GM23338 (cell line): ENCODE measurements around the gene E2F6. TPM values are rescaled to one million over a fixed set of nuclear protein-coding genes. Genes with fewer than 3 reads are reported as not detected.

Experiments
- ATAC-seq: fragments of 200-7000 bp; cut with Tn5 transposase; 3 replicates; pipeline ENCODE4 v1.9.1; 2020
- DNase-seq: peaks from one replicate; pipeline ENCODE4 v3.0.0-alpha.2; 2015; ENCODE audit warnings: low spot score
- H2AFZ ChIP-seq: fragments of 200-600 bp; sonication (generic); 2 replicates; pipeline ENCODE4 v1.8.0; 2016; ENCODE audit warnings: antibody characterized with exemption, mild to moderate bottlenecking, moderate library complexity
- H3F3A ChIP-seq: fragments of 200-600 bp; sonication (generic); replicated peaks from 2 replicates; pipeline ENCODE4 v1.8.0; 2017; ENCODE audit warnings: antibody characterized with exemption, mixed run types, low read depth
- H3K27ac ChIP-seq: fragments of 200-600 bp; sonication (generic); 2 replicates; pipeline ENCODE4 v1.6.1; 2016; ENCODE audit warnings: low read depth
- H3K27me3 ChIP-seq: fragments of 200-600 bp; sonication (generic); 2 replicates; pipeline ENCODE4 v1.8.0; 2016; ENCODE audit warnings: mild to moderate bottlenecking, mixed run types, moderate library complexity; ENCODE audit not compliant: insufficient read depth
- H3K36me3 ChIP-seq: fragments of 200-600 bp; sonication (generic); 2 replicates; pipeline ENCODE4 v1.8.0; 2016; ENCODE audit warnings: mild to moderate bottlenecking; ENCODE audit not compliant: insufficient read depth
- H3K4me1 ChIP-seq: fragments of 200-600 bp; sonication (generic); 2 replicates; pipeline ENCODE4 v1.8.0; 2016; ENCODE audit warnings: mild to moderate bottlenecking, moderate library complexity; ENCODE audit not compliant: insufficient read depth
- H3K4me2 ChIP-seq: fragments of 200-600 bp; sonication (generic); 2 replicates; pipeline ENCODE4 v1.7.1; 2017; ENCODE audit warnings: mixed run types
- H3K4me3 ChIP-seq: fragments of 200-600 bp; sonication (generic); 2 replicates; pipeline ENCODE4 v1.6.1; 2016; ENCODE audit warnings: mixed run types
- H3K79me2 ChIP-seq: fragments of 200-600 bp; sonication (generic); replicated peaks from 2 replicates; pipeline ENCODE4 v1.8.0; 2017; ENCODE audit warnings: mild to moderate bottlenecking; ENCODE audit not compliant: insufficient read depth
- H3K9me2 ChIP-seq: fragments of 200-600 bp; sonication (generic); 2 replicates; pipeline ENCODE4 v1.8.0; 2017; ENCODE audit not compliant: insufficient read depth
- H4K20me1 ChIP-seq: fragments of 200-600 bp; sonication (generic); replicated peaks from 2 replicates; pipeline ENCODE4 v1.8.0; 2017; ENCODE audit warnings: mild to moderate bottlenecking; ENCODE audit not compliant: insufficient read depth
- H3K27ac Mint-ChIP-seq: 2 replicates; pipeline ENCODE4 v1.8.0; 2020; ENCODE audit warnings: inconsistent platforms, mild to moderate bottlenecking, moderate library complexity, mixed read lengths
- H3K27me3 Mint-ChIP-seq: 3 replicates; pipeline ENCODE4 v1.8.0; 2022; ENCODE audit warnings: low read depth, mild to moderate bottlenecking, moderate library complexity, mixed read lengths, inconsistent platforms; ENCODE audit not compliant: insufficient read depth, poor library complexity
- H3K36me3 Mint-ChIP-seq: 3 replicates; pipeline ENCODE4 v1.8.0; 2021; ENCODE audit warnings: low read depth, mild to moderate bottlenecking, inconsistent platforms, moderate library complexity, mixed read lengths
- H3K4me1 Mint-ChIP-seq: 3 replicates; pipeline ENCODE4 v1.8.0; 2020; ENCODE audit warnings: mild to moderate bottlenecking, inconsistent platforms, mixed read lengths
- H3K4me3 Mint-ChIP-seq: 3 replicates; pipeline ENCODE4 v1.8.0; 2021; ENCODE audit warnings: moderate library complexity, mild to moderate bottlenecking, inconsistent platforms, mixed read lengths
- H3K9me3 Mint-ChIP-seq: 3 replicates; pipeline ENCODE4 v1.8.0; 2020; ENCODE audit warnings: moderate library complexity, mild to moderate bottlenecking, inconsistent platforms, mixed read lengths
- CREB1 ChIP-seq: fragments of 250-450 bp; sonication (Bioruptor Pico); IDR thresholded peaks from 2 replicates; pipeline ENCODE4 v1.5.0; 2020; ENCODE audit warnings: low read depth, mild to moderate bottlenecking, moderate library complexity
- EZH2 ChIP-seq: fragments of 200-600 bp; sonication (generic); IDR thresholded peaks from one replicate; pipeline ENCODE4 v1.8.0; 2017; ENCODE audit warnings: antibody characterized with exemption, mild to moderate bottlenecking, low read depth; ENCODE audit not compliant: unreplicated experiment
- ZNF114 ChIP-seq: fragments of 250-450 bp; sonication (Bioruptor Pico); IDR thresholded peaks from 2 replicates; pipeline ENCODE4 v1.5.0; 2020; ENCODE audit warnings: mild to moderate bottlenecking, moderate library complexity
- polyA plus RNA-seq: library from polyadenylated mRNA; unstranded; fragments of >200 nt; fragmentation: Nextera tagmentation; extraction: Ambion mirVana; gene quantifications from 2 replicates; pipeline ENCODE4 v1.2.1, GENCODE V29; 2016
- total RNA-seq: library from RNA; depleted of rRNA; stranded (reverse); fragments of >200 nt; shearing (Covaris generic); gene quantifications from 2 replicates; pipeline ENCODE4 v1.2.3, GENCODE V29; 2014
- TF ChIP-seq, protein P1 (sequence below): fragments of 250-450 bp; sonication (Bioruptor Pico); IDR thresholded peaks from 2 replicates; pipeline ENCODE4 v1.5.0; 2020; ENCODE audit warnings: mild to moderate bottlenecking, moderate library complexity

Gene E2F6
- total and polyA plus RNA-seq, 2 experiments from 2014 or later = 16.9 to 20.7 TPM

DNA sequence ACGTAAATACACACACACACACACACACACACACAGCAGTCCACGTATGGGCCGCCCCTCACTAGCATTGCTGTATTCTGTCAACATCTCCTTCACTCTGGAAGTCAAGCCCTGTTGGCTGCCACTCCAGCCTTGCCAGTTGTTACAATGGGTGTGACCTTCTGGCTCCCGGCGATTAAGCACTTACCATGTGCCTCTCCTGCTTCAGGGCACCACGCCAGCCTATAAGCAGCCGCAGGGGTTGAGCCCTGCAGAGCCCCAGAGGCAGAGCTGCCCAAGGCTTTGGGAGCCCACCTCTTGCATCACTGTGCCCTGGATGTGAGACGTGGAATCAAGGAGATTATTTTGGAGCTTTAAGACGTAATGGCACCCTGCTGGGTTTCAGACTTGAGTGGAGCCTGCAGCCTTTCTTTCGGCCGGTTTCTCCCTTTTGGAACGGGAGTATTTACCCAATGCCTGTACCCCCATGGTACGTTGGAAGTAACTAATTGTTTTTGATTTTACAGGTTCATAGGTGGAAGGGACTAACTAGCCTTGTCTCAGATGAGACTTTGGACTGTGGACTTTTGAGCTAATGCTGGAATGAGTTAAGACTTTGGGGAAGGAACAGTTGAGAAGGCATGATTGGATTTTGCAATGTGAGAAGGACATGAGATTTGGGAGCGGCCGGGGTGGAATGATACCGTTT, 67.1 kb downstream of the E2F6 start:
- H3K4me2 ChIP-seq = no peak overlapping the region
- no peaks in the 10 kb centered on the region for H3K27me3 Mint-ChIP-seq
- H3K27ac ChIP-seq = no peak overlapping the region
- H3K4me1 ChIP-seq = peaks cover 6% of the 10 kb centered on the region
- H3K36me3 ChIP-seq = no peaks in the 10 kb centered on the region
- no peak overlapping the region for H2AFZ ChIP-seq
- no peak overlapping the region for H3K4me3 ChIP-seq
- ATAC-seq (no peak), DNase-seq (no peak)
- H3K4me1 Mint-ChIP-seq = peaks cover 12% of the 10 kb centered on the region
- TF ChIP-seq CREB1 (CRISPR knock-in tag) = no peak
- no peak for TF ChIP-seq EZH2
- no peaks in the 10 kb centered on the region for H3K79me2 ChIP-seq
- no peak overlapping the region for H3K4me3 Mint-ChIP-seq
- H3F3A ChIP-seq = no peaks in the 10 kb centered on the region
- H3K36me3 Mint-ChIP-seq = no peaks in the 10 kb centered on the region; the same call in 2 of the 3 replicates
- H4K20me1 ChIP-seq = no peaks in the 10 kb centered on the region
- no peaks in the 10 kb centered on the region; the same call in 2 of the 3 replicates for H3K9me3 Mint-ChIP-seq
- H3K27ac Mint-ChIP-seq = no peak overlapping the region
- peaks cover 6% of the 10 kb centered on the region; the same call in 1 of the 2 replicates for H3K9me2 ChIP-seq
- H3K27me3 ChIP-seq = no peaks in the 10 kb centered on the region

GRCh38 chr2:11397513-11397912, 68.4 kb downstream of the E2F6 start:
- no peaks in the 10 kb centered on the region for H3K79me2 ChIP-seq
- no peaks in the 10 kb centered on the region for H3K36me3 ChIP-seq
- no peaks in the 10 kb centered on the region for H3F3A ChIP-seq
- Mint-ChIP-seq H3K4me1 (peaks cover 12% of the 10 kb centered on the region), H3K4me3 (no peak overlapping the region), H3K36me3 (no peaks in the 10 kb centered on the region; the same call in 2 of the 3 replicates), H3K9me3 (no peaks in the 10 kb centered on the region), H3K27me3 (no peaks in the 10 kb centered on the region), H3K27ac (no peak overlapping the region)
- peaks cover 3% of the 10 kb centered on the region; the same call in 1 of the 2 replicates for H3K9me2 ChIP-seq
- H3K4me3 ChIP-seq = no peak overlapping the region
- peaks cover 10% of the 10 kb centered on the region; the same call in 1 of the 2 replicates for H3K4me1 ChIP-seq
- H3K4me2 ChIP-seq = no peak overlapping the region
- no peak overlapping the region for H2AFZ ChIP-seq
- TF ChIP-seq, protein P1, sequence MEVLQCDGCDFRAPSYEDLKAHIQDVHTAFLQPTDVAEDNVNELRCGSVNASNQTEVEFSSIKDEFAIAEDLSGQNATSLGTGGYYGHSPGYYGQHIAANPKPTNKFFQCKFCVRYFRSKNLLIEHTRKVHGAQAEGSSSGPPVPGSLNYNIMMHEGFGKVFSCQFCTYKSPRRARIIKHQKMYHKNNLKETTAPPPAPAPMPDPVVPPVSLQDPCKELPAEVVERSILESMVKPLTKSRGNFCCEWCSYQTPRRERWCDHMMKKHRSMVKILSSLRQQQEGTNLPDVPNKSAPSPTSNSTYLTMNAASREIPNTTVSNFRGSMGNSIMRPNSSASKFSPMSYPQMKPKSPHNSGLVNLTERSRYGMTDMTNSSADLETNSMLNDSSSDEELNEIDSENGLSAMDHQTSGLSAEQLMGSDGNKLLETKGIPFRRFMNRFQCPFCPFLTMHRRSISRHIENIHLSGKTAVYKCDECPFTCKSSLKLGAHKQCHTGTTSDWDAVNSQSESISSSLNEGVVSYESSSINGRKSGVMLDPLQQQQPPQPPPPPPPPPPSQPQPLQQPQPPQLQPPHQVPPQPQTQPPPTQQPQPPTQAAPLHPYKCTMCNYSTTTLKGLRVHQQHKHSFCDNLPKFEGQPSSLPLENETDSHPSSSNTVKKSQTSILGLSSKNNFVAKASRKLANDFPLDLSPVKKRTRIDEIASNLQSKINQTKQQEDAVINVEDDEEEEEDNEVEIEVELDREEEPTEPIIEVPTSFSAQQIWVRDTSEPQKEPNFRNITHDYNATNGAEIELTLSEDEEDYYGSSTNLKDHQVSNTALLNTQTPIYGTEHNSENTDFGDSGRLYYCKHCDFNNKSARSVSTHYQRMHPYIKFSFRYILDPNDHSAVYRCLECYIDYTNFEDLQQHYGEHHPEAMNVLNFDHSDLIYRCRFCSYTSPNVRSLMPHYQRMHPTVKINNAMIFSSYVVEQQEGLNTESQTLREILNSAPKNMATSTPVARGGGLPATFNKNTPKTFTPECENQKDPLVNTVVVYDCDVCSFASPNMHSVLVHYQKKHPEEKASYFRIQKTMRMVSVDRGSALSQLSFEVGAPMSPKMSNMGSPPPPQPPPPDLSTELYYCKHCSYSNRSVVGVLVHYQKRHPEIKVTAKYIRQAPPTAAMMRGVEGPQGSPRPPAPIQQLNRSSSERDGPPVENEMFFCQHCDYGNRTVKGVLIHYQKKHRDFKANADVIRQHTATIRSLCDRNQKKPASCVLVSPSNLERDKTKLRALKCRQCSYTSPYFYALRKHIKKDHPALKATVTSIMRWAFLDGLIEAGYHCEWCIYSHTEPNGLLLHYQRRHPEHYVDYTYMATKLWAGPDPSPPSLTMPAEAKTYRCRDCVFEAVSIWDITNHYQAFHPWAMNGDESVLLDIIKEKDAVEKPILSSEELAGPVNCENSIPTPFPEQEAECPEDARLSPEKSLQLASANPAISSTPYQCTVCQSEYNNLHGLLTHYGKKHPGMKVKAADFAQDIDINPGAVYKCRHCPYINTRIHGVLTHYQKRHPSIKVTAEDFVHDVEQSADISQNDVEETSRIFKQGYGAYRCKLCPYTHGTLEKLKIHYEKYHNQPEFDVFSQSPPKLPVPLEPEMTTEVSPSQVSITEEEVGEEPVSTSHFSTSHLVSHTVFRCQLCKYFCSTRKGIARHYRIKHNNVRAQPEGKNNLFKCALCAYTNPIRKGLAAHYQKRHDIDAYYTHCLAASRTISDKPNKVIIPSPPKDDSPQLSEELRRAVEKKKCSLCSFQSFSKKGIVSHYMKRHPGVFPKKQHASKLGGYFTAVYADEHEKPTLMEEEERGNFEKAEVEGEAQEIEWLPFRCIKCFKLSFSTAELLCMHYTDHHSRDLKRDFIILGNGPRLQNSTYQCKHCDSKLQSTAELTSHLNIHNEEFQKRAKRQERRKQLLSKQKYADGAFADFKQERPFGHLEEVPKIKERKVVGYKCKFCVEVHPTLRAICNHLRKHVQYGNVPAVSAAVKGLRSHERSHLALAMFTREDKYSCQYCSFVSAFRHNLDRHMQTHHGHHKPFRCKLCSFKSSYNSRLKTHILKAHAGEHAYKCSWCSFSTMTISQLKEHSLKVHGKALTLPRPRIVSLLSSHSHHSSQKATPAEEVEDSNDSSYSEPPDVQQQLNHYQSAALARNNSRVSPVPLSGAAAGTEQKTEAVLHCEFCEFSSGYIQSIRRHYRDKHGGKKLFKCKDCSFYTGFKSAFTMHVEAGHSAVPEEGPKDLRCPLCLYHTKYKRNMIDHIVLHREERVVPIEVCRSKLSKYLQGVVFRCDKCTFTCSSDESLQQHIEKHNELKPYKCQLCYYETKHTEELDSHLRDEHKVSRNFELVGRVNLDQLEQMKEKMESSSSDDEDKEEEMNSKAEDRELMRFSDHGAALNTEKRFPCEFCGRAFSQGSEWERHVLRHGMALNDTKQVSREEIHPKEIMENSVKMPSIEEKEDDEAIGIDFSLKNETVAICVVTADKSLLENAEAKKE (CRISPR knock-in tag) = no peak
- TF ChIP-seq ZNF114 (CRISPR knock-in tag) = no peak
- H3K27me3 ChIP-seq = no peaks in the 10 kb centered on the region
- no peaks in the 10 kb centered on the region for H4K20me1 ChIP-seq
- DNase-seq = no peak
- no peak for ATAC-seq
- H3K27ac ChIP-seq = no peak overlapping the region
